ENCODE measurements around the gene UFC1.

The UFC1 gene

DNA sequence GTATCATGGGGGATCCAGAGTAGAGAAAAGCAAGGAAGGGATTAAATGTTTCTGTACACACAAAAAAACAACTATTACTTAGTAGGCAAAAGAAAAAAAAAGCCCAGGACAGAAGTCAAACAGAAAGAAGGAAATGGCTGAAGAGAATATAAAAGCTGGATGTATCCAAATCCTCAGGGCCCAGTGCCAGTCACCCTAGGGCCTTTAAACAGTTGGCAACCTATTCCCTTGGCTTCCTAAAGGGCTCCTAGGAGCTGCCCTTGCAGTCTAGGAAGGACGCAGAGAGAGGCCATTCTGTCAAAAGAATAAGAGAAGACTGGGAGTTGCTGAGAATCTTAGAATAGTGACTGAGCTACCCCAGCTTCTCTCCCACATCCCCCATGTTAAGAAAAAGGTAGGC lies 18.6 kb downstream of the UFC1 start:
- DNase-seq = no peak

- no peak for DNase-seq
These were observed 19.1 kb downstream of the UFC1 start for GRCh38 chr1:161172776-161173376.

- DNase-seq = no peak
These were observed 19.9 kb downstream of the UFC1 start for GRCh38 chr1:161173711-161174110.

- no peak for DNase-seq
These were observed 21.1 kb downstream of the UFC1 start for GRCh38 chr1:161174911-161175310.

- DNase-seq = no peak
These were observed 22.1 kb downstream of the UFC1 start for GRCh38 chr1:161175771-161176453.

DNA sequence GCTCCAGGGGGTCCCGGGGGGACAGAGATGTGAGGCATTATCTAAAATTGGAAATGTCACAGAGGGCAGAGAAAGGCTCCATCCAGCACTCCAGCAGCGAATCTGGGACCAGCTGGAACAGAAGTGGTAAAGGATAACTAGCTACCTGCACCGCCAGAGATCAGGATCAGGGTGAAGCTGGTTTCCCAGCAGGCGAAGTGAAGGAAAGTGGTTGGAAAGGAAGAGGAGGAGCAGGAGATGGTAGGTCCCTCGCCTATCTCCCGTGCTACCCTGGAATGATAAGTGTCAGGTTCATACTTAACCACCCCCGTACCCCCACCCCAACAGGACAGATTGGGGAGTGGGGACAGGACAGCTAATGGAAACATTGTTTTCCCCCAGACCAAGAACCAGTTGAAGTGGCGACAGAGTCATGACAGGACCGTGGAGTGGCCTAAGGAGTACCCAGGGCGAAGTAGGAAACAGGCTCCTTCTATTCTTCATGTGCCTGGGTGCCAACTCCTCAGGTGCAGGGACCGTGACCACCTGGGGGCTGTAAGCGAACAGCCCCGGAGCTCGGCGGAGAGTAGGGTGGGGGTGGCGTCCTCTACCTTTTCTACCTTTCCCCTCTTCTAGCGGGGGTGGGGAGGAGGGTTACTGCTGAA lies 22.8 kb downstream of the UFC1 start:
- no peak for DNase-seq

DNA sequence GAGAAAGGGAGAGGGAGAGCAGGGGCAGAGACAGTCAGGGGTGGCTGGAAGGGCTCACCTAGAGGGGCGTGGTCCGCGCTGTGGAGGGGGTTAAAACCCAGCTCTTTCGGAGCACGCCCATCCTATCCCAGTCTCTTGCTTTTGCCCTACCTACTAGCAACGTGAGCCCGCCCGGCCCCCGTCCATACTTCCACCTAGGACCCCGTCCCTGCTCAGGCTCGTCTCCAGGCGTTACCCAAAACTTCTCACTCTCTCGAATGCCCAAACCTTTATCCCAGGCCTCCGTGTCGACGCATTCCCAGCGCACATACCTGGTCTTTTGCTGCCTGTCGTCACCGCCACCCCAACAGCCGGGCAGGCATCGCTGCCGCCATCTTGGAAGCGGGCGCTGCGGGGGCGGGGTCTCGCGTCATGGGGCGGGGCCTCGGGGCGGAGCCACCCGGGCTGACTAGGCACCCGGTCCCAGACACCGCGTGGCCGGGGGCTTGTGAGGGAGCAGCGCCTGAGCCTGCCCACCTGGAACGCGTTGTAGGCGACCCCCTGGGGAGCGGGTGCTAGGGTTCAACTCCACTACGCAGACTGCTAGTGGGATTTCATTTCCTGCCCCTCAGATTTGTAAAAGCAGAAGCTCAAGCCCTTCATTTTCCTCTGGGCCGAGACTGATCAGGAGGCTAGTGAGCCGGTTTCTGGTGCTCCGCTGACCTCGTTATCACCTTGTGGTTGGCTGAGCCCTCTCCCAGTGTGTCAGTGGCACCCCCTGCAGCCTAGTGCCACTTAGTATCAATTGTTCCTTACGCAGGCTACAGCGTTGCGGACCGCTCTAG lies 23.5 kb downstream of the UFC1 start, which contains the start of gene B4GALT3:
Gene B4GALT3, minus strand, starts transcription at position 396 of the 824 bp plus-strand sequence. CDS start 1,447 bp downstream, outside the sequence.
- peak; percentile 87 for DNase-seq

GRCh38 chr1:161177936-161178244 lies 24.1 kb downstream of the UFC1 start:
- no peak for DNase-seq

- no peak for DNase-seq
These were observed 25.9 kb downstream of the UFC1 start for GRCh38 chr1:161179698-161180097.

DNA sequence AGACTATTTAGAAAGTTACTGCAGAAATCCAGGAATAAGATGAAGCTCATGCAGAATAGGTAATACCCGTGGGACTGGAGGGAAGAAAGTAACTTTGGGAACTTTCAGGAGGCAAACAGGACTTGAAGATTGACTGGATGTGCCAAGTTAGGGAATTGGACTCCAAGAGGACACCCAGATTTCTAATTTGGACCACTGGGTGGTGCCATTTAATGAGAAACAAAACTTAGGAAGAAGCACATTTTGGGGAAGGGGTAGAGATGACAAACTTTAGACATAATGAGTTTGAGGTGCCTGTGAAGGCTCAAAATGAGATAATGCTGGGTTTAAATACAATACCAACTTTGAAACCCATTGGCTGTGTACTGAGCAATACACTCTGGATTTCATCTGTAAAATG lies 26.9 kb downstream of the UFC1 start:
- peak; percentile 46 for DNase-seq

DNA sequence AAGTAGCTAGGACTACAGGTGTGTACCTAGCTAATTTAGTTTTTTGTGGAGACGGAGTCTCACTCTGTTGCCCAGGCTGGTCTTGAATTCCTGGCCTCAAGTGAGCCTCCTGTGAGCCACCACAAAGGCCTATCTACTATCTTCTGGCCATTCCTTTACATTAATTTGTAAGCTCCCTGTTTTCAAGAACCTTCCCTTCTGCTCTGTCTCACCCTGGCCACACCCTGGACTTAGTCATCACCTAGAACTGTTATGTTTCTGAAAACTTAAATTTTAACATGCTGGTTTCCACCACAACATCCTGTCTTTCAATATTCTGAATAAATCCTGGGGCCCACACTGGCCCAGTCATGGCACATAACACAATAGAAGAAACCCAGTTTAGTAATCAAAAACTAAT lies 28.4 kb downstream of the UFC1 start:
- peak; percentile 95 for DNase-seq

DNA sequence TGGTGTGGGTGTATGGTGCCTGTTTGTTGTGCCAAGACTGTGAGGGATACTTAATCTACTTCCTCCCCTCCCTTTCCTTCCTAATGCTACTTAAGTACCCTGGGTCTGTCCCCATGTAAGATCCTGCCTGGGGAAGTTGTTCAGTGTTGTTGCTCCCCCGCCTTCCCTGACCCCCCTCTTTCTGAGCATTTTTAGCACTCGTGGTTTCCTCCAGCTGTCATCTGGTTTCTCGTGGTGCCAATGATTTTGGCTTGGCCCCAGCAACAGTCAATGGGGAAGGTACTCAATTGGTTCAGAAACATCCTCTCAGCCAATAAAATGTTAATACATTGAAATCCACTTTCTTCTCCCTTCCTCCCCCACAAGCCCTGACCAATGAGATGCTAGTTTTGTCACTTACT lies 31.5 kb downstream of the UFC1 start:
- DNase-seq = peak; percentile 95

- peak; percentile 25 for DNase-seq
These were observed 32.0 kb downstream of the UFC1 start for GRCh38 chr1:161185732-161186311.

DNA sequence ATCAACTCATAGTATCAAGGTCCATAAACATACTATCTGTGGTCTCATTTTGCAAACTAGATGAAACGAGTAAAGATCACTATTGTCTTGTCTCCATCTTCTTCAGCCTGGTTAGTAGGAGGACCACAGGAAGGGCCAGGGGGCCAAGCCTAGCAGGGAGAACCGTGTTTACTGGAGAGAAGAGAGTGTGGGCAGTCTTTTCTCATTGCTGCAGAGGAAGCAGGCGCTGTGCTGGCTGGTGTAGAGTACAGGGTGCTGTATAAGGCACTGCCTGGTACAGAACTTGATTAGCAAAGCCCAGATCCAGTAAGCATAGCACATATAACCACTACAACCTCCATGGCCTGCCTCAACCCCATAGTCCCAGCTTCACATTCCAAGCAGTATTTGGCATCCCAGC lies 33.5 kb downstream of the UFC1 start:
- no peak for DNase-seq

DNA sequence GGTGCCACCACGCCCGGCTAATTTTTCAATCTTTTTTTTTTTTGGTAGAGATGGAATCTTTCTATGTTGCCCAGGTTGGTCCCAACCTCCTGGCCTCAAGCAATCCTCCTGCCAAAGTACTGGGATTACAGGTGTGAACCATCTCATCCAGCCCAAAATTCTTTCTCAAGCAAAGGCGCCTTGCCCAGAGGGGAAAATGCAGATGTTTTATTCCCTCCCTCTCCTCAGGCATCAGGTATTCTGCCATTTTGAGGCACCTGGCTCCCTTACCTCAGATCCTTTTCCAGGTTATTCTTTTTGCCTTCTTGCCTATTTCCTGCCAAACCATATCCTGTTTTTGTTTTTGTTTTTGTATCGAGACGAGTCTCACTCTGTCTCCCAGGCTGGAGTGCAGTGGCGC lies 34.6 kb downstream of the UFC1 start:
- DNase-seq = no peak

DNA sequence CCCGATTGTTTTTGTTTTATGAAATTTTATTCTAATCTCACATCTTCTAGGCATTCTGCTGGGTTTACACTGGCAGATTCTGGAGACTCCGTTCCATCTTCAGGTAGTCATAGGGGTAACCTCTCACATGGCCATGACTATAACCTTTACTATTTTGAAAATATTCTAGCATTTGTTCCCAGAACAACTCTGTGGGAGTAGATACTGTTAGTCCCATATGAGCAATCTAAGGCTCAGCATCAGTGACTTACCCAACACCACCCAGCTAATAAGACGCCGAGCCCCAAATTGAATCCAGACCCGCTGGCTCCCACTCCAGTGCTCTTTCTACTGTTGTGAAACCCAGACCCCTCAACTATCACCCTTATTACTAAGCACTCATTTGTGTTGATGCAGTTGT lies 35.3 kb downstream of the UFC1 start:
- no peak for DNase-seq

DNA sequence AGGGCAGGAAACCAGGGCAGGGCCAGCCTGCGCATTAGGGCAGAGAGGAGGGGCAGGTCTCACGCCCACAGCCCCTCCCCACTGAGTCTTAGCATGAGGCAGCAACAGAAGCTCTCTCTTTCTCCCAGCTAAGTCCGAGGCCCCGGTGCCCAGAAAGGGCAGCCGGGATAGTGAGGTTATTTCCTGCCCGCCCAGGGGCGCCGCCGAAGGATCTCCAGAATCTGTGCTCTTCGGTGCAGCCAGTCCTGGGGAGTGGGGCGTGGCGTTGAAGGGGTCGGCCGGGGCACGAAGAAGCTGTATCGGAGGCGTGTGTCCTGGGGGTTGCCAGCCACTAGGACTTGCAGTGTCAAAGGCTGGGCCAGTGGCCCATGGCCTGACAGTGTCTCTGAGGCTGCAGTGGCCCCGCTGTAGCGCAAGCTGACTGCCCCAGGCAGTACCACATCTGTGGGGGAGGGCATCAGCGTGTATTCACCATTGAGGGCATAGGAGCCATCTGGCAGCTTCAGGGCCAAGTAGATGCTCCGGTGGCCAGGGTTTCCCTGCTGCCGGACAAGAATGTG lies 37.3 kb downstream of the UFC1 start:
- no peak for DNase-seq

- DNase-seq = no peak
These were observed 38.2 kb downstream of the UFC1 start for GRCh38 chr1:161191971-161192370.

- DNase-seq = peak; percentile 85
These were observed 39.0 kb downstream of the UFC1 start for GRCh38 chr1:161192476-161193465.

DNA sequence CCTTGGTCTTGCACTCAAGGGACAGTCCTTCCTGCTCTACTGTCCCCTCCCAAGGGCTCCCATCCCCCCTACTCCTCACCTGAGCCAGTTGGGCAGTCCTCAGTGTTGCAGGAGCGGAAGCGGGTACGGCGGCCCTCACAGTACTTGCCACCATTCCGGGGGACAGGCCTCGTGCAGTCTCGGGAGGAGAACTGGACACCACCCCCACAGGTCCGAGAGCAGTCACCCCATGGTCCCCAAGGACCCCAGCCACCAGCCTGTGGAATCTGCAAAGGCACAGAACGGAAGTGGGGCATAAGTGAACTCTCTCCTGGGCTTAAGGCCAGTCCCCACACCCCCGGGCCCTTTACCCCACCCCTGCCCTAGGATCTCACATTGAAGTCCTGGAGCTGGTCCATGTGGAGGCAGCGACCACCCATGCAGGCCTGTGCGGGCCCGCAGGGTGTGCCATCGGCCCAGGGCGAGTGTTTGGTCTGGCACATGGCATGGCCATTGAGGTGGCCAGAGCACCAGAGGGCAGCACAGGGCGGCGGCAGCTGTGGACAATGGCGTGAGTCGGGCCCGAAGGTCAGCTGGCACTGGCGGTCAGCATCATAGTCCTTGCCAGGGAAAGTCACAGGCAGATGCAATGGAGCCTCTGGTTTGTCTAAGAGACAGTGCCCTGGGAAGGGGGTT lies 39.9 kb downstream of the UFC1 start:
- no peak for DNase-seq

GRCh38 chr1:161195171-161195570 lies 41.4 kb downstream of the UFC1 start:
- DNase-seq = no peak

Data from CD4-positive, alpha-beta T cell treated with Interleukin-4 for 4 hours (primary cell).